Astrocyte (in vitro differentiated cells and primary cell): ENCODE measurements around the gene EPHA6. TPM values are rescaled to one million over a fixed set of nuclear protein-coding genes. Genes with fewer than 3 reads are reported as not detected.

Experiments
- DNase-seq: peaks from one replicate; pipeline ENCODE4 v3.0.0-alpha.2; 2010; ENCODE audit warnings: low read depth
- FAIRE-seq: peaks from 2 replicates; lab custom pipeline; 2011; peaks lifted over from hg19 to GRCh38; lab: Jason Lieb, UNC
- H2AFZ ChIP-seq: 2 replicates; pipeline ENCODE4 v1.6.0; 2012; ENCODE audit warnings: low read depth, low read length, inconsistent platforms
- H3K27ac ChIP-seq: 2 replicates; pipeline ENCODE4 v1.5.1; 2011; ENCODE audit warnings: low read depth, low read length, inconsistent platforms
- H3K27me3 ChIP-seq: 2 replicates; pipeline ENCODE4 v1.6.0; 2011; ENCODE audit warnings: low read length, inconsistent platforms; ENCODE audit not compliant: insufficient read depth
- H3K36me3 ChIP-seq: 2 replicates; pipeline ENCODE4 v1.5.1; 2011; ENCODE audit warnings: low read length, inconsistent platforms; ENCODE audit not compliant: insufficient read depth
- H3K4me1 ChIP-seq: 2 replicates; pipeline ENCODE4 v1.5.1; 2011; ENCODE audit warnings: low read length, inconsistent platforms; ENCODE audit not compliant: insufficient read depth
- H3K4me2 ChIP-seq: 2 replicates; pipeline ENCODE4 v1.6.0; 2012; ENCODE audit warnings: low read length, inconsistent platforms
- H3K4me3 ChIP-seq: 2 replicates; pipeline ENCODE4 v1.5.1; 2011; ENCODE audit warnings: low read depth, mild to moderate bottlenecking, low read length, inconsistent platforms; ENCODE audit not compliant: insufficient read depth
- H3K79me2 ChIP-seq: 2 replicates; pipeline ENCODE4 v1.6.0; 2012; ENCODE audit warnings: mild to moderate bottlenecking, low read length, inconsistent platforms; ENCODE audit not compliant: insufficient read depth
- H3K9ac ChIP-seq: 2 replicates; pipeline ENCODE4 v1.6.0; 2012; ENCODE audit warnings: mild to moderate bottlenecking, low read length, inconsistent platforms
- H3K9me3 ChIP-seq: 2 replicates; pipeline ENCODE4 v1.5.1; 2012; ENCODE audit warnings: low read depth, mild to moderate bottlenecking, low read length, inconsistent platforms; ENCODE audit not compliant: insufficient read depth
- H4K20me1 ChIP-seq: 2 replicates; pipeline ENCODE4 v1.6.0; 2012; ENCODE audit warnings: low read length, inconsistent platforms; ENCODE audit not compliant: insufficient read depth
- H3K27ac Mint-ChIP-seq: one replicate; pipeline ENCODE4 v1.8.0; 2021; ENCODE audit warnings: mild to moderate bottlenecking, mixed read lengths; ENCODE audit not compliant: unreplicated experiment
- H3K27me3 Mint-ChIP-seq: one replicate; pipeline ENCODE4 v1.8.0; 2021; ENCODE audit warnings: low read depth, mixed read lengths; ENCODE audit not compliant: unreplicated experiment
- H3K36me3 Mint-ChIP-seq: one replicate; pipeline ENCODE4 v1.8.0; 2021; ENCODE audit warnings: low read depth, mixed read lengths; ENCODE audit not compliant: unreplicated experiment
- H3K4me1 Mint-ChIP-seq: one replicate; pipeline ENCODE4 v1.8.0; 2021; ENCODE audit warnings: low read depth, mixed read lengths; ENCODE audit not compliant: unreplicated experiment
- H3K4me3 Mint-ChIP-seq: one replicate; pipeline ENCODE4 v1.8.0; 2021; ENCODE audit warnings: mild to moderate bottlenecking, moderate library complexity, mixed read lengths; ENCODE audit not compliant: unreplicated experiment
- H3K9me3 Mint-ChIP-seq: one replicate; pipeline ENCODE4 v1.8.0; 2021; ENCODE audit warnings: mild to moderate bottlenecking, mixed read lengths; ENCODE audit not compliant: unreplicated experiment
- CTCF ChIP-seq: IDR thresholded peaks from 2 replicates; pipeline ENCODE4 v1.5.1; 2011; ENCODE audit warnings: low read depth, mild to moderate bottlenecking, inconsistent platforms, low read length, moderate library complexity; ENCODE audit not compliant: insufficient read depth
- EZH2 ChIP-seq: IDR thresholded peaks from 2 replicates; pipeline ENCODE4 v1.6.1; 2012; ENCODE audit warnings: mild to moderate bottlenecking, low read length, inconsistent platforms; ENCODE audit not compliant: insufficient read depth
- total RNA-seq: library from RNA; stranded (reverse); gene quantifications from 2 replicates; pipeline ENCODE4 v1.2.1, GENCODE V29; 2021

The EPHA6 gene
- total RNA-seq, 1 donor from 2014 or later, result 1.7 TPM

- no peaks in the 10 kb centered on the region for H3K27me3 Mint-ChIP-seq
- DNase-seq, result no peak
- H3K4me2 ChIP-seq, result no peak overlapping the region
- no peak overlapping the region for H3K27ac ChIP-seq
- no peaks in the 10 kb centered on the region for H3K36me3 ChIP-seq
- no peaks in the 10 kb centered on the region for H3K4me1 ChIP-seq
- no peak overlapping the region for H2AFZ ChIP-seq
- H3K27me3 ChIP-seq, result no peaks in the 10 kb centered on the region
- no peaks in the 10 kb centered on the region for H3K4me1 Mint-ChIP-seq
- H3K36me3 Mint-ChIP-seq, result no peaks in the 10 kb centered on the region
- H3K79me2 ChIP-seq, result no peaks in the 10 kb centered on the region
- no peaks in the 10 kb centered on the region for H3K9me3 Mint-ChIP-seq
- no peaks in the 10 kb centered on the region for H3K9me3 ChIP-seq
- no peak for TF ChIP-seq EZH2
- no peak for TF ChIP-seq CTCF
- H3K9ac ChIP-seq, result no peak overlapping the region
- no peaks in the 10 kb centered on the region for H4K20me1 ChIP-seq
- no peak overlapping the region for H3K4me3 ChIP-seq
- H3K4me3 Mint-ChIP-seq, result no peak overlapping the region
- H3K27ac Mint-ChIP-seq, result no peak overlapping the region
- FAIRE-seq, result no peak
These were observed 841.6 kb downstream of the EPHA6 start for GRCh38 chr3:97655971-97656370.

- H4K20me1 ChIP-seq, result no peaks in the 10 kb centered on the region
- H3K27me3 Mint-ChIP-seq, result no peaks in the 10 kb centered on the region
- H3K9me3 Mint-ChIP-seq, result no peaks in the 10 kb centered on the region
- no peak overlapping the region for H3K9ac ChIP-seq
- H3K4me3 ChIP-seq, result no peak overlapping the region
- FAIRE-seq (no peak), DNase-seq (no peak)
- no peaks in the 10 kb centered on the region for H3K36me3 Mint-ChIP-seq
- no peaks in the 10 kb centered on the region for H3K36me3 ChIP-seq
- H2AFZ ChIP-seq, result no peak overlapping the region
- TF ChIP-seq EZH2 (no peak), CTCF (no peak)
- H3K79me2 ChIP-seq, result no peaks in the 10 kb centered on the region
- H3K4me1 ChIP-seq, result no peaks in the 10 kb centered on the region
- H3K4me2 ChIP-seq, result no peak overlapping the region
- no peaks in the 10 kb centered on the region for H3K4me1 Mint-ChIP-seq
- H3K27ac ChIP-seq, result no peak overlapping the region
- H3K9me3 ChIP-seq, result no peaks in the 10 kb centered on the region
- H3K27me3 ChIP-seq, result no peaks in the 10 kb centered on the region
- no peak overlapping the region for H3K27ac Mint-ChIP-seq
- H3K4me3 Mint-ChIP-seq, result no peak overlapping the region
These were observed 842.2 kb downstream of the EPHA6 start for GRCh38 chr3:97656638-97657037.

- H3K36me3 Mint-ChIP-seq, result no peaks in the 10 kb centered on the region
- no peak overlapping the region for H3K4me3 Mint-ChIP-seq
These were observed 844.4 kb downstream of the EPHA6 start for GRCh38 chr3:97658668-97659285.

More at GRCh38 chr3:97658668-97659285, 844.4 kb downstream of the EPHA6 start:
- Histone ChIP-seq H3K36me3 (no peaks in the 10 kb centered on the region), H3K9ac (no peak overlapping the region), H3K9me3 (no peaks in the 10 kb centered on the region), H3K4me2 (no peak overlapping the region), H2AFZ (no peak overlapping the region), H4K20me1 (no peaks in the 10 kb centered on the region), H3K4me1 (no peaks in the 10 kb centered on the region), H3K27ac (no peak overlapping the region), H3K79me2 (no peaks in the 10 kb centered on the region), H3K27me3 (no peaks in the 10 kb centered on the region), H3K4me3 (no peak overlapping the region)
- no peaks in the 10 kb centered on the region for H3K9me3 Mint-ChIP-seq
- TF ChIP-seq CTCF, result peak; percentile 61
- TF ChIP-seq EZH2, result no peak
- H3K27me3 Mint-ChIP-seq, result no peaks in the 10 kb centered on the region
- no peaks in the 10 kb centered on the region for H3K4me1 Mint-ChIP-seq
- H3K27ac Mint-ChIP-seq, result no peak overlapping the region
- DNase-seq, result no peak
- FAIRE-seq, result no peak
